COLO668 (cell line): Measurements from ENCODE around the gene ITPA.

ENCODE experiments used
- DNase-seq: peaks from one replicate; lab custom pipeline; 2025; ENCODE audit not compliant: unreplicated experiment; lab: John Stamatoyannopoulos, UW

ITPA gene

GRCh38 chr20:3243718-3244358, 34.5 kb downstream of the ITPA start:
- no peak for DNase-seq

GRCh38 chr20:3244613-3245012, 35.3 kb downstream of the ITPA start:
- DNase-seq: no peak

- DNase-seq: no peak
Measured at GRCh38 chr20:3245156-3245555, 35.9 kb downstream of the ITPA start.

- DNase-seq: no peak
Measured at GRCh38 chr20:3245711-3246110, 36.4 kb downstream of the ITPA start.

- DNase-seq: no peak
Measured at GRCh38 chr20:3246682-3247081, 37.4 kb downstream of the ITPA start.

- no peak for DNase-seq
Measured at GRCh38 chr20:3247638-3248037, 38.3 kb downstream of the ITPA start.

GRCh38 chr20:3248167-3248992, 39.1 kb downstream of the ITPA start:
- DNase-seq: peak; percentile 80

- DNase-seq: peak; percentile 39
Measured at GRCh38 chr20:3248993-3249347, 39.7 kb downstream of the ITPA start.

- DNase-seq: peak; percentile 72
Measured at GRCh38 chr20:3250091-3250504, 40.8 kb downstream of the ITPA start.

- no peak for DNase-seq
Measured at GRCh38 chr20:3251806-3252205, 42.5 kb downstream of the ITPA start.

GRCh38 chr20:3255728-3256127, 46.4 kb downstream of the ITPA start:
- no peak for DNase-seq

- DNase-seq: no peak
Measured at GRCh38 chr20:3258429-3258828, 49.1 kb downstream of the ITPA start.

GRCh38 chr20:3262566-3262965, 53.3 kb downstream of the ITPA start:
- no peak for DNase-seq

GRCh38 chr20:3270051-3270450, 60.8 kb downstream of the ITPA start:
- no peak for DNase-seq

GRCh38 chr20:3273371-3273770, 64.1 kb downstream of the ITPA start:
- no peak for DNase-seq
